Measurements from ENCODE around the gene KCTD1. TPM values are rescaled to one million over a fixed set of nuclear protein-coding genes. Genes with fewer than 3 reads are reported as not detected.

Gene KCTD1
- total and polyA plus RNA-seq, 10 of the 15 experiments (the other 5 are each of a cell fraction or from before 2014, with no cell fraction given), result 1.5 to 13.4 (median 5.5) TPM

DNA sequence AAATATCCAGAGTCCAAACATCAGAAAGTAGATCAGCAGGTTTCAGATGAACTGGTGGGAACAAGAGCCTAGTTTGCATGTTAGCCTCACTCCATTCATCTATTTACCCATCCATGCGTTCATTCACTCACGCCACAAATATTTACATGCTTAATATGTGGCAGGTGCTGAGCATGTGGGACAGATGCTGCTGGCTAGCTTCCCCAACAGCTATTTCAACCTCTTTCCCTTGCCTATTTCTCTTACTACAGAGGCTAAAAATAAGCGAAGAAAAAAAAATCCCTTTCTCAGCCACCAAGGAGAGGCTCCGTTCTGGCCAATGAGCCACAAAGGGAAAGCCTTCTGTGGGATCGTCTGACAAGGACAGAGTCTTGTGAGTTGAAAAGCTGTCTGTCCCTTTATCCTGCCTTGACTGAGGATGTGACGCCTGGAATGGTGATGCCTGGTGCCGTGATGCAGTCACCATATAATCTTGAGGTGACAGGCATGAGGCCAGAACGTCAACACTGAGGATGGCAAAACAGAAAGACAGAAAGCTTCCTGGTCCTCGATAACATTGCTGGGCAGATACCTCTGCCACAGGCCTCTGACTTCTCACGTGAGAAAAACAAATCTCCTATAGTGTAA lies 78.2 kb downstream of the KCTD1 start:
- H3K36me3 ChIP-seq (ENCODE audit: control insufficient read depth in 2 of 2, insufficient read depth in 2 of 2, low read length in 1 of 2), result no peaks in the 10 kb centered on the region
- peak overlapping the region; percentile 74 for H2AFZ ChIP-seq (ENCODE audit: control insufficient read depth, low read depth, low read length)
- no peaks in the 10 kb centered on the region for H3K27me3 ChIP-seq (replicated peaks in 1 of 2; ENCODE audit: control insufficient read depth in 2 of 2, insufficient read depth in 2 of 2, low read length in 1 of 2)
- peak overlapping the region; percentile 84 for H3K4me2 ChIP-seq (ENCODE audit: control insufficient read depth, insufficient read depth)
- in situ Hi-C loops (cut with MboI) (no loop called here), intact Hi-C loops (cut with micrococcal nuclease; ENCODE audit: unreplicated experiment) (loop anchor here (5.0 kb wide), 1 partner anchor 72 kb away; no protein-coding TSS in a partner anchor)
- 12% methylated on average over 10 of the region's 10 CpGs for WGBS (ENCODE audit: insufficient coverage, insufficient replicate concordance, low lambda C conversion rate, missing lambda C conversion rate)
- BruUV-seq (replicated peaks), result no TSS peak
- SMC1A ChIA-PET (ENCODE audit: uncharacterized antibody, unreplicated experiment), result interaction anchor here (1.1 to 2.1 kb wide), 2 partner anchors 10 to 31 kb away, joined by 3 to 8 read pairs; no protein-coding TSS in a partner anchor
- DNase-seq (ENCODE audit: low read depth, low spot score) (peak; percentile 67), ATAC-seq (peak; percentile 90), FAIRE-seq (peak; percentile 44)
- RAD21 ChIA-PET (ENCODE audit: unreplicated experiment), result interaction anchor here (1.0 to 1.8 kb wide), 3 partner anchors 9 to 176 kb away, joined by 3 to 6 read pairs (median 5); no protein-coding TSS in a partner anchor
- CTCF ChIA-PET, result interaction anchor here (1.4 kb wide), 2 partner anchors 17 to 64 kb away, joined by 3 to 4 read pairs; no protein-coding TSS in a partner anchor
- H3K27ac ChIP-seq (ENCODE audit: control insufficient read depth, insufficient read depth), result peak overlapping the region; percentile 67
- H3K9me3 ChIP-seq (replicated peaks; ENCODE audit: control insufficient read depth, insufficient read depth, low read length), result no peaks in the 10 kb centered on the region
- H3K4me1 ChIP-seq (ENCODE audit: control insufficient read depth, insufficient read depth, low read length), result peaks cover 18% of the 10 kb centered on the region
- H3K79me2 ChIP-seq (ENCODE audit: control insufficient read depth, insufficient read depth, low read length), result no peaks in the 10 kb centered on the region
- H4K20me1 ChIP-seq (ENCODE audit: control insufficient read depth, insufficient read depth), result no peaks in the 10 kb centered on the region
- no peak overlapping the region for H3K4me3 ChIP-seq
- 0 out of 2 replicates have a peak overlapping the region, but pooled peaks have one; percentile 18 for H3K9ac ChIP-seq (ENCODE audit: control insufficient read depth, insufficient read depth, low read length)
- POLR2A ChIA-PET, result interaction anchor here (0.7 kb wide), 1 partner anchor 30 kb away, joined by 3 read pairs; no protein-coding TSS in a partner anchor
- 0 out of 2 replicates have a peak, but pooled peaks have one; percentile 3 for TF ChIP-seq CREB1 (IDR thresholded peaks at IDR 0.05; ENCODE audit: low read depth)
- no peak for TF ChIP-seq ZSCAN29 (IDR thresholded peaks at IDR 0.05)
- 0 out of 2 replicates have a peak, but pooled peaks have one; percentile 49 for TF ChIP-seq CBX5 (IDR thresholded peaks at IDR 0.05; ENCODE audit: low read depth)
- TF ChIP-seq KAT2A (conservative IDR thresholded peaks at IDR 0.05; ENCODE audit: control insufficient read depth, low read depth, low read length), result no peak
- TF ChIP-seq EP300 (IDR thresholded peaks at IDR 0.05; ENCODE audit: borderline replicate concordance in 1 of 2, control insufficient read depth in 1 of 2, low read depth in 2 of 2, low read length in 2 of 2), result peak in 1 of 2 experiments; percentile 17; a peak in 1 of 4 replicates
- no peak for TF ChIP-seq SREBF2 (IDR thresholded peaks at IDR 0.05; ENCODE audit: low read length)
- TF ChIP-seq HDAC6 (IDR thresholded peaks at IDR 0.05; ENCODE audit: unreplicated experiment), result no peak
- TF ChIP-seq, protein P1, sequence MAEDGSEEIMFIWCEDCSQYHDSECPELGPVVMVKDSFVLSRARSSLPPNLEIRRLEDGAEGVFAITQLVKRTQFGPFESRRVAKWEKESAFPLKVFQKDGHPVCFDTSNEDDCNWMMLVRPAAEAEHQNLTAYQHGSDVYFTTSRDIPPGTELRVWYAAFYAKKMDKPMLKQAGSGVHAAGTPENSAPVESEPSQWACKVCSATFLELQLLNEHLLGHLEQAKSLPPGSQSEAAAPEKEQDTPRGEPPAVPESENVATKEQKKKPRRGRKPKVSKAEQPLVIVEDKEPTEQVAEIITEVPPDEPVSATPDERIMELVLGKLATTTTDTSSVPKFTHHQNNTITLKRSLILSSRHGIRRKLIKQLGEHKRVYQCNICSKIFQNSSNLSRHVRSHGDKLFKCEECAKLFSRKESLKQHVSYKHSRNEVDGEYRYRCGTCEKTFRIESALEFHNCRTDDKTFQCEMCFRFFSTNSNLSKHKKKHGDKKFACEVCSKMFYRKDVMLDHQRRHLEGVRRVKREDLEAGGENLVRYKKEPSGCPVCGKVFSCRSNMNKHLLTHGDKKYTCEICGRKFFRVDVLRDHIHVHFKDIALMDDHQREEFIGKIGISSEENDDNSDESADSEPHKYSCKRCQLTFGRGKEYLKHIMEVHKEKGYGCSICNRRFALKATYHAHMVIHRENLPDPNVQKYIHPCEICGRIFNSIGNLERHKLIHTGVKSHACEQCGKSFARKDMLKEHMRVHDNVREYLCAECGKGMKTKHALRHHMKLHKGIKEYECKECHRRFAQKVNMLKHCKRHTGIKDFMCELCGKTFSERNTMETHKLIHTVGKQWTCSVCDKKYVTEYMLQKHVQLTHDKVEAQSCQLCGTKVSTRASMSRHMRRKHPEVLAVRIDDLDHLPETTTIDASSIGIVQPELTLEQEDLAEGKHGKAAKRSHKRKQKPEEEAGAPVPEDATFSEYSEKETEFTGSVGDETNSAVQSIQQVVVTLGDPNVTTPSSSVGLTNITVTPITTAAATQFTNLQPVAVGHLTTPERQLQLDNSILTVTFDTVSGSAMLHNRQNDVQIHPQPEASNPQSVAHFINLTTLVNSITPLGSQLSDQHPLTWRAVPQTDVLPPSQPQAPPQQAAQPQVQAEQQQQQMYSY (CRISPR knock-in tag; IDR thresholded peaks at IDR 0.05), result no peak
- no peak for TF ChIP-seq ZNF207 (IDR thresholded peaks at IDR 0.05; ENCODE audit: borderline replicate concordance)
- TF ChIP-seq YY1 (IDR thresholded peaks at IDR 0.05; ENCODE audit: low read depth, low read length), result no peak
- no peak for TF ChIP-seq FOXK2 (IDR thresholded peaks at IDR 0.05)
- peak; percentile 40 to 44; a peak in 2 of 4 replicates for TF ChIP-seq IKZF2 (IDR thresholded peaks at IDR 0.05)
- peak; percentile 50; the same call in 1 of the 2 replicates for TF ChIP-seq RUNX3 (IDR thresholded peaks at IDR 0.05; ENCODE audit: low read length)
- TF ChIP-seq MTA3 (IDR thresholded peaks at IDR 0.05; ENCODE audit: borderline replicate concordance, low read length), result no peak
- no peak for TF ChIP-seq RFX5 (IDR thresholded peaks at IDR 0.05; ENCODE audit: low read depth, low read length)
- TF ChIP-seq CEBPB (IDR thresholded peaks at IDR 0.05; ENCODE audit: borderline replicate concordance in 1 of 2, low read depth in 2 of 2, low read length in 2 of 2), result no peak
- no peak for TF ChIP-seq ASH2L (IDR thresholded peaks at IDR 0.05; ENCODE audit: borderline replicate concordance, low read depth)
- peak; percentile 77 for TF ChIP-seq MEF2A (IDR thresholded peaks at IDR 0.05; ENCODE audit: insufficient read depth, low read depth, low read length)
- no peak for TF ChIP-seq GATAD2B (conservative IDR thresholded peaks at IDR 0.05; ENCODE audit: low read depth)
- TF ChIP-seq BCL11A (IDR thresholded peaks at IDR 0.05; ENCODE audit: low read depth, low read length), result no peak
- TF ChIP-seq TCF12 (IDR thresholded peaks at IDR 0.05; ENCODE audit: low read depth, low read length), result peak; percentile 60; the same call in 1 of the 2 replicates
- 0 out of 2 replicates have a peak, but pooled peaks have one; percentile 36 for TF ChIP-seq MXI1 (IDR thresholded peaks at IDR 0.05; ENCODE audit: low read depth, low read length)
